Calu3 (cell line): ENCODE results near the gene TCEANC. TPM values are rescaled to one million over a fixed set of nuclear protein-coding genes. Genes with fewer than 3 reads are reported as not detected.
"Not testable (repeated sequence)": the region's sequence is repeated elsewhere in the genome, so short reads cannot be mapped to it uniquely, and the experiment has no call there.

Experiments
- BruUV-seq: library from RNA; stranded (reverse); fragments of 400-500 nt; replicated peaks from 2 replicates; lab custom pipeline; 2021; lab: Mats Ljungman, UMichigan
- CTCF ChIA-PET: fragments of 300-600 bp; sonication (Branson Sonifier 250); formaldehyde crosslinking; loops from one replicate; lab custom pipeline; 2022; ENCODE audit warnings: antibody characterized with exemption; lab: Charles Lee
- DNase-seq: peaks from one replicate; pipeline ENCODE4 v3.0.0; 2022
- H3K27ac Mint-ChIP-seq: one replicate; pipeline ENCODE4 v1.8.0; 2022; ENCODE audit warnings: mixed read lengths; ENCODE audit not compliant: unreplicated experiment
- H3K27me3 Mint-ChIP-seq: one replicate; pipeline ENCODE4 v1.8.0; 2022; ENCODE audit warnings: mixed read lengths; ENCODE audit not compliant: unreplicated experiment
- H3K36me3 Mint-ChIP-seq: one replicate; pipeline ENCODE4 v1.8.0; 2022; ENCODE audit warnings: mild to moderate bottlenecking, moderate library complexity, mixed read lengths; ENCODE audit not compliant: insufficient read depth, unreplicated experiment
- H3K4me1 Mint-ChIP-seq: one replicate; pipeline ENCODE4 v1.8.0; 2022; ENCODE audit warnings: mild to moderate bottlenecking, low read depth, mixed read lengths; ENCODE audit not compliant: unreplicated experiment
- H3K4me3 Mint-ChIP-seq: one replicate; pipeline ENCODE4 v1.8.0; 2022; ENCODE audit warnings: mild to moderate bottlenecking, low read depth, moderate library complexity, mixed read lengths; ENCODE audit not compliant: unreplicated experiment
- H3K9me3 Mint-ChIP-seq: one replicate; pipeline ENCODE4 v1.8.0; 2022; ENCODE audit warnings: low read depth, mixed read lengths; ENCODE audit not compliant: unreplicated experiment
- CTCF ChIP-seq: fragments of 200-600 bp; IDR thresholded peaks from one replicate; pipeline ENCODE4 v1.8.0; 2022; ENCODE audit warnings: antibody characterized with exemption; ENCODE audit not compliant: unreplicated experiment
- intact Hi-C: fragments of 100-400 bp; cut with micrococcal nuclease; formaldehyde crosslinking; loops from one replicate; pipeline ENCODE4 v1.10.0; 2022; ENCODE audit not compliant: unreplicated experiment
- total RNA-seq: library from RNA; stranded (reverse); gene quantifications from 2 replicates; pipeline ENCODE4 v1.2.3, GENCODE V29; 2022

TCEANC gene
- total RNA-seq, 1 experiment from 2014 or later, result 2.1 TPM

- CTCF ChIA-PET, result no interaction called here
- H3K4me3 Mint-ChIP-seq, result no peak overlapping the region
- H3K4me1 Mint-ChIP-seq, result peaks cover 5% of the 10 kb centered on the region
- H3K36me3 Mint-ChIP-seq, result no peaks in the 10 kb centered on the region
- intact Hi-C loops, result no loop called here
- no peak for TF ChIP-seq CTCF
- no peak for DNase-seq
- no peaks in the 10 kb centered on the region for H3K27me3 Mint-ChIP-seq
- no peak overlapping the region for H3K27ac Mint-ChIP-seq
- H3K9me3 Mint-ChIP-seq, result no peaks in the 10 kb centered on the region
- no TSS peak for BruUV-seq
Observed at GRCh38 chrX:13676885-13677284, 23.9 kb downstream of the TCEANC start.

- H3K27ac Mint-ChIP-seq, intact Hi-C loops, H3K4me3 Mint-ChIP-seq, H3K36me3 Mint-ChIP-seq, H3K9me3 Mint-ChIP-seq, BruUV-seq, CTCF ChIA-PET, H3K27me3 Mint-ChIP-seq, DNase-seq: not testable (repeated sequence)
- H3K4me1 Mint-ChIP-seq, result peaks cover 13% of the 10 kb centered on the region
Observed at GRCh38 chrX:13679700-13680099, 26.8 kb downstream of the TCEANC start.

GRCh38 chrX:13681595-13681994 lies 28.7 kb downstream of the TCEANC start:
- Mint-ChIP-seq H3K27me3 (no peaks in the 10 kb centered on the region), H3K4me3 (no peak overlapping the region), H3K36me3 (no peaks in the 10 kb centered on the region), H3K27ac (no peak overlapping the region), H3K4me1 (peaks cover 18% of the 10 kb centered on the region), H3K9me3 (no peaks in the 10 kb centered on the region)
- CTCF ChIA-PET, result no interaction called here
- BruUV-seq, result no TSS peak
- no peak for DNase-seq
- no peak for TF ChIP-seq CTCF
- intact Hi-C loops, result no loop called here

- Mint-ChIP-seq H3K4me3 (no peak overlapping the region), H3K27ac (no peak overlapping the region), H3K4me1 (peaks cover 27% of the 10 kb centered on the region), H3K27me3 (no peaks in the 10 kb centered on the region), H3K36me3 (peaks cover 13% of the 10 kb centered on the region), H3K9me3 (no peaks in the 10 kb centered on the region)
- TF ChIP-seq CTCF, result no peak
- DNase-seq, result no peak
- intact Hi-C loops, result no loop called here
- CTCF ChIA-PET, result interaction anchor here (1.3 kb wide), 1 partner anchor 15 kb away, joined by 3 read pairs; no protein-coding TSS in a partner anchor
- BruUV-seq, result no TSS peak
Observed at GRCh38 chrX:13684361-13684760, 31.4 kb downstream of the TCEANC start.

GRCh38 chrX:13685126-13685763 lies 32.3 kb downstream of the TCEANC start:
- H3K27me3 Mint-ChIP-seq, result no peaks in the 10 kb centered on the region
- TF ChIP-seq CTCF, result no peak
- peak overlapping the region; percentile 18 for H3K27ac Mint-ChIP-seq
- peaks cover 27% of the 10 kb centered on the region for H3K4me1 Mint-ChIP-seq
- intact Hi-C loops, result no loop called here
- CTCF ChIA-PET, result interaction anchor here (1.3 kb wide), 1 partner anchor 16 kb away, joined by 3 read pairs; no protein-coding TSS in a partner anchor
- no TSS peak for BruUV-seq
- H3K4me3 Mint-ChIP-seq, result no peak overlapping the region
- H3K36me3 Mint-ChIP-seq, result peaks cover 21% of the 10 kb centered on the region
- no peaks in the 10 kb centered on the region for H3K9me3 Mint-ChIP-seq
- DNase-seq, result no peak
